Hepatocyte (in vitro differentiated cells): ENCODE data around the gene USP2. TPM values are rescaled to one million over a fixed set of nuclear protein-coding genes. Genes with fewer than 3 reads are reported as not detected.
"Not testable (repeated sequence)": the region's sequence is repeated elsewhere in the genome, so short reads cannot be mapped to it uniquely, and the experiment has no call there.

Source experiments
- DNase-seq: peaks from one replicate; pipeline ENCODE4 v3.0.0-alpha.2; 2016; ENCODE audit warnings: low spot score
- H2AFZ ChIP-seq: fragments of 200-600 bp; sonication (generic); 2 replicates; pipeline ENCODE4 v1.6.0; 2016; ENCODE audit warnings: antibody characterized with exemption, mild to moderate bottlenecking
- H3K27ac ChIP-seq: fragments of 200-600 bp; sonication (generic); 2 replicates; pipeline ENCODE4 v1.5.1; 2016; ENCODE audit warnings: mild to moderate bottlenecking
- H3K27me3 ChIP-seq: fragments of 200-600 bp; sonication (generic); 2 replicates; pipeline ENCODE4 v1.6.1; 2016
- H3K36me3 ChIP-seq: fragments of 200-600 bp; sonication (generic); replicated peaks from 2 replicates; pipeline ENCODE4 v1.5.1; 2016; ENCODE audit warnings: low read depth; ENCODE audit not compliant: insufficient read depth
- H3K4me1 ChIP-seq: fragments of 200-600 bp; sonication (generic); 2 replicates; pipeline ENCODE4 v1.5.1; 2016; ENCODE audit warnings: mild to moderate bottlenecking, moderate library complexity; ENCODE audit not compliant: insufficient read depth
- H3K4me2 ChIP-seq: fragments of 200-600 bp; sonication (generic); 2 replicates; pipeline ENCODE4 v1.6.0; 2016
- H3K4me3 ChIP-seq: fragments of 200-600 bp; sonication (generic); 2 replicates; pipeline ENCODE4 v1.5.1; 2016; ENCODE audit warnings: mild to moderate bottlenecking
- H3K79me2 ChIP-seq: fragments of 200-600 bp; sonication (generic); 2 replicates; pipeline ENCODE4 v1.6.0; 2017; ENCODE audit warnings: mild to moderate bottlenecking
- H3K9me2 ChIP-seq: fragments of 200-600 bp; sonication (generic); replicated peaks from 2 replicates; pipeline ENCODE4 v1.6.0; 2017; ENCODE audit warnings: mild to moderate bottlenecking; ENCODE audit not compliant: insufficient read depth
- H3K9me3 ChIP-seq: fragments of 200-600 bp; sonication (generic); 2 replicates; pipeline ENCODE4 v1.5.1; 2016; ENCODE audit warnings: low read depth, mild to moderate bottlenecking
- H4K20me1 ChIP-seq: fragments of 200-600 bp; sonication (generic); 2 replicates; pipeline ENCODE4 v1.6.0; 2016; ENCODE audit warnings: mild to moderate bottlenecking; ENCODE audit not compliant: insufficient read depth, poor library complexity, severe bottlenecking
- CTCF ChIP-seq: fragments of 200-600 bp; sonication (generic); IDR thresholded peaks from 2 replicates; pipeline ENCODE4 v1.5.1; 2016; ENCODE audit warnings: antibody characterized with exemption, mild to moderate bottlenecking; ENCODE audit not compliant: poor library complexity
- EZH2 ChIP-seq: fragments of 200-600 bp; sonication (generic); IDR thresholded peaks from 2 replicates; pipeline ENCODE4 v1.6.1; 2016; ENCODE audit warnings: antibody characterized with exemption, mild to moderate bottlenecking, borderline replicate concordance
- EZH2phosphoT487 ChIP-seq: fragments of 200-600 bp; sonication (generic); IDR thresholded peaks from one replicate; pipeline ENCODE4 v1.6.1; 2018; ENCODE audit warnings: antibody characterized with exemption, mild to moderate bottlenecking, low read depth, moderate library complexity; ENCODE audit not compliant: unreplicated experiment, severe bottlenecking
- WGBS: methylation state at CpG from one replicate; pipeline ENCODE4 v1.1.6; 2016; ENCODE audit warnings: low lambda C conversion rate; ENCODE audit errors: missing lambda C conversion rate; 5-methylcytosine and 5-hydroxymethylcytosine counted together
- polyA plus RNA-seq: library from polyadenylated mRNA; unstranded; fragments of >200 nt; fragmentation: Nextera tagmentation; extraction: Ambion mirVana; gene quantifications from 2 replicates; pipeline ENCODE4 v1.2.1, GENCODE V29; 2016
- total RNA-seq: library from RNA; depleted of rRNA; stranded (reverse); fragments of >200 nt; gene quantifications from 2 replicates; pipeline ENCODE4 v1.2.3, GENCODE V29; 2014

Gene USP2
- total and polyA plus RNA-seq, 2 experiments from 2014 or later = 7.3 to 23.5 TPM

- WGBS = 88% methylated on average over 7 of the region's 7 CpGs
- H3K36me3 ChIP-seq = no peaks in the 10 kb centered on the region
- no peak for TF ChIP-seq EZH2phosphoT487
- no peak for TF ChIP-seq EZH2
- no peak for TF ChIP-seq CTCF
- H3K9me2 ChIP-seq = no peaks in the 10 kb centered on the region
- peaks cover 10% of the 10 kb centered on the region for H3K27me3 ChIP-seq
- H3K4me1 ChIP-seq = no peaks in the 10 kb centered on the region
- no peak overlapping the region for H3K4me2 ChIP-seq
- no peaks in the 10 kb centered on the region for H4K20me1 ChIP-seq
- no peaks in the 10 kb centered on the region for H3K79me2 ChIP-seq
- no peak for DNase-seq
- H2AFZ ChIP-seq = no peak overlapping the region
- H3K27ac ChIP-seq = no peak overlapping the region
- no peaks in the 10 kb centered on the region for H3K9me3 ChIP-seq
- no peak overlapping the region for H3K4me3 ChIP-seq
Observed at GRCh38 chr11:119388103-119388502, 6.6 kb upstream of the USP2 start.

GRCh38 chr11:119384332-119384731 lies 2.8 kb upstream of the USP2 start:
- Histone ChIP-seq H3K79me2 (no peaks in the 10 kb centered on the region), H3K27me3 (peaks cover 10% of the 10 kb centered on the region), H3K9me3 (no peaks in the 10 kb centered on the region), H3K4me2 (no peak overlapping the region), H3K27ac (no peak overlapping the region), H4K20me1 (no peaks in the 10 kb centered on the region), H3K4me1 (peaks cover 13% of the 10 kb centered on the region), H3K9me2 (no peaks in the 10 kb centered on the region), H3K4me3 (no peak overlapping the region), H2AFZ (no peak overlapping the region), H3K36me3 (no peaks in the 10 kb centered on the region)
- TF ChIP-seq EZH2phosphoT487 (no peak), CTCF (no peak), EZH2 (no peak)
- no peak for DNase-seq
- WGBS = 91% methylated on average over 2 of the region's 2 CpGs

GRCh38 chr11:119382513-119382912 lies 1.0 kb upstream of the USP2 start:
- not testable (repeated sequence) for H4K20me1 ChIP-seq, H2AFZ ChIP-seq, H3K9me3 ChIP-seq, H3K79me2 ChIP-seq, H3K36me3 ChIP-seq, H3K9me2 ChIP-seq, DNase-seq, H3K27ac ChIP-seq, H3K4me3 ChIP-seq
- Histone ChIP-seq H3K4me2 (peak overlapping the region; percentile 80), H3K4me1 (peaks cover 13% of the 10 kb centered on the region), H3K27me3 (peaks cover 10% of the 10 kb centered on the region)
- 93% methylated on average over 14 of the region's 14 CpGs for WGBS

GRCh38 chr11:119382101-119382500 lies 611 bp upstream of the USP2 start:
- no peak overlapping the region for H3K27ac ChIP-seq
- no peak for TF ChIP-seq EZH2
- no peak for TF ChIP-seq CTCF
- TF ChIP-seq EZH2phosphoT487 = no peak
- H3K9me2 ChIP-seq = no peaks in the 10 kb centered on the region
- no peaks in the 10 kb centered on the region for H4K20me1 ChIP-seq
- no peaks in the 10 kb centered on the region for H3K36me3 ChIP-seq
- H3K4me1 ChIP-seq = peaks cover 13% of the 10 kb centered on the region
- peak overlapping the region; percentile 80 for H3K4me2 ChIP-seq
- no peaks in the 10 kb centered on the region for H3K79me2 ChIP-seq
- no peak overlapping the region for H2AFZ ChIP-seq
- no peaks in the 10 kb centered on the region for H3K9me3 ChIP-seq
- H3K4me3 ChIP-seq = peak overlapping the region; percentile 0
- 18% methylated on average over 9 of the region's 9 CpGs for WGBS
- H3K27me3 ChIP-seq = peaks cover 10% of the 10 kb centered on the region
- DNase-seq = no peak
